ENCODE measurements around the gene SLC44A2.

The SLC44A2 gene

DNA sequence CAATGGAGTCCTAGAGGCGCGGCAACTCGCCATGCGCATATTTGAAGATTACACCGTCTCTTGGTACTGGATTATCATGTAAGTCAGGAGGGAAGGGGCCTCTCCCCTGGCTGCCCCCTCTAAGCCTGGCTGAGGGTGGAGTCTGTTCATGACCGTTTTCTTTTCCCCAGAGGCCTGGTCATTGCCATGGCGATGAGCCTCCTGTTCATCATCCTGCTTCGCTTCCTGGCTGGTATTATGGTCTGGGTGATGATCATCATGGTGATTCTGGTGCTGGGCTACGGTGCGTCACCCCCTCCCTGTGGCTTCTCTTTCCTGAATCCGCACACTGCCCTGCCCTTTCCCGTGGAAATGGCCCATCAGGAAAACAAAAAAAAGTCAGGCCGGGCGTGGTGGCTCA, 6.5 kb downstream of the SLC44A2 start:
- TF ChIP-seq, protein P1, sequence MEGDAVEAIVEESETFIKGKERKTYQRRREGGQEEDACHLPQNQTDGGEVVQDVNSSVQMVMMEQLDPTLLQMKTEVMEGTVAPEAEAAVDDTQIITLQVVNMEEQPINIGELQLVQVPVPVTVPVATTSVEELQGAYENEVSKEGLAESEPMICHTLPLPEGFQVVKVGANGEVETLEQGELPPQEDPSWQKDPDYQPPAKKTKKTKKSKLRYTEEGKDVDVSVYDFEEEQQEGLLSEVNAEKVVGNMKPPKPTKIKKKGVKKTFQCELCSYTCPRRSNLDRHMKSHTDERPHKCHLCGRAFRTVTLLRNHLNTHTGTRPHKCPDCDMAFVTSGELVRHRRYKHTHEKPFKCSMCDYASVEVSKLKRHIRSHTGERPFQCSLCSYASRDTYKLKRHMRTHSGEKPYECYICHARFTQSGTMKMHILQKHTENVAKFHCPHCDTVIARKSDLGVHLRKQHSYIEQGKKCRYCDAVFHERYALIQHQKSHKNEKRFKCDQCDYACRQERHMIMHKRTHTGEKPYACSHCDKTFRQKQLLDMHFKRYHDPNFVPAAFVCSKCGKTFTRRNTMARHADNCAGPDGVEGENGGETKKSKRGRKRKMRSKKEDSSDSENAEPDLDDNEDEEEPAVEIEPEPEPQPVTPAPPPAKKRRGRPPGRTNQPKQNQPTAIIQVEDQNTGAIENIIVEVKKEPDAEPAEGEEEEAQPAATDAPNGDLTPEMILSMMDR (conservative IDR thresholded peaks at IDR 0.05; ENCODE audit: low read depth, low read length) = no peak
- no peak overlapping the region for H3K4me3 ChIP-seq (ENCODE audit: low read depth, low read length)

GRCh38 chr19:10634430-10634829, 9.1 kb downstream of the SLC44A2 start:
- no peak for DNase-seq (ENCODE audit: low read depth)
- no peak overlapping the region for H3K4me3 ChIP-seq (ENCODE audit: low read depth, low read length)
- TF ChIP-seq, protein P1 (conservative IDR thresholded peaks at IDR 0.05; ENCODE audit: low read depth, low read length) = no peak

More for the DNA sequence above, 6.5 kb downstream of the SLC44A2 start:
- no peak for DNase-seq (ENCODE audit: low read depth)

GRCh38 chr19:10634963-10635362, 9.6 kb downstream of the SLC44A2 start:
- no peak for DNase-seq (ENCODE audit: low read depth)
- TF ChIP-seq, protein P1 (conservative IDR thresholded peaks at IDR 0.05; ENCODE audit: low read depth, low read length) = no peak
- no peak overlapping the region for H3K4me3 ChIP-seq (ENCODE audit: low read depth, low read length)

DNA sequence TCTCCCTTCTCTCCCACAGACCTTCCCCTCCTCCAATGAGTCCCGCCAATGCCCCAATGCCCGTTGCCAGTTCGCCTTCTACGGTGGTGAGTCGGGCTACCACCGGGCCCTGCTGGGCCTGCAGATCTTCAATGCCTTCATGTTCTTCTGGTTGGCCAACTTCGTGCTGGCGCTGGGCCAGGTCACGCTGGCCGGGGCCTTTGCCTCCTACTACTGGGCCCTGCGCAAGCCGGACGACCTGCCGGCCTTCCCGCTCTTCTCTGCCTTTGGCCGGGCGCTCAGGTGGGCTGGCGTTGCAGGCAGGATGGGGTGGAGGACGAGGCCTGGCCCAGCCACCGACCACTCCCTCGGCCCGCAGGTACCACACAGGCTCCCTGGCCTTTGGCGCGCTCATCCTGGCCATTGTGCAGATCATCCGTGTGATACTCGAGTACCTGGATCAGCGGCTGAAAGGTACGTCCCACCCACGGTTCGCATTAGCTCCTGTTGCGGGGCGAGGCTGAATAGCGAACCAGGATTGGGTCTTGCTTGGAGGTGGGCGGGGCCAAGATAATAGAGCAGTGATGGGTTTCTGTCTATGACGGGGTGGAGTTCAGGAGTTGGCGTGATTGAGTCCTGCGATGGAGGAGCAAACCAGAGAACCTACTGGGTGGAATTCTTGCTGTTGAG, 11.1 kb downstream of the SLC44A2 start:
- TF ChIP-seq, protein P1 (conservative IDR thresholded peaks at IDR 0.05; ENCODE audit: low read depth, low read length) = no peak
- no peak overlapping the region for H3K4me3 ChIP-seq (ENCODE audit: low read depth, low read length)
- no peak for DNase-seq (ENCODE audit: low read depth)

DNA sequence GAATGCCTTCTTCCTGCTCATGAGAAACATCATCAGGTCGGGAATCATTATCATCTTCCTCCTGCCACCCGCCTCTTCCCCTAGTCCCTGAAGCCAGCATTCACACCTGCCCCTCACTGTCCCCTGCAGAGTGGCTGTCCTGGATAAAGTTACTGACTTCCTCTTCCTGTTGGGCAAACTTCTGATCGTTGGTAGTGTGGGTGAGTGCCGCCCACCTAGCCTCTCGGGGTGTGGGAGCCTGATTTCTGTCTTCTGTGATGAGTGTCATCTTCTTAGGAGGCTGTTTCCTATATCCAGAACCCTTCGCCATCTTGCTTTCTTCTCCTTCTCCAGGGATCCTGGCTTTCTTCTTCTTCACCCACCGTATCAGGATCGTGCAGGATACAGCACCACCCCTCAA, 12.5 kb downstream of the SLC44A2 start:
- TF ChIP-seq, protein P1 (conservative IDR thresholded peaks at IDR 0.05; ENCODE audit: low read depth, low read length) = no peak
- no peak overlapping the region for H3K4me3 ChIP-seq (ENCODE audit: low read depth, low read length)
- DNase-seq (ENCODE audit: low read depth) = no peak

DNA sequence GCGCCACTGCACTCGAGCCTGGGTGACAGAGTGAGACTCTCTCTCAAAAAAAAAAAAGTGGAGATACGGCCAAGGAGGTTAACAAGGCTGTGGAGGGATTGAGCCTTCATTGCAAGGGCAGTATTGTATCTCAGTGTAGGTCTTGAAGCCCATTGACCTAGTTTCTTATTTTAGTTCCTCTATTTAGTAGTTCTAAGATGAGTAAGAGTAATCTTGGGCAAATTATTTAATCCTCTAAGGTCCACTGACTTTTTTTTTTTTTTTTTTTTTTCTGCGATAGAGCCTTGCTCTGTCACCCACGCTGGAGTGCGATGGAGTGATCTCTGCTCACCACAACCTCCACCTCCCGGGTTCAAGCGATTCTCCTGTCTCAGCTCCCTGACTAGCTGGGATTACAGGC, 14.5 kb downstream of the SLC44A2 start:
- DNase-seq (ENCODE audit: low read depth) = no peak
- no peak overlapping the region for H3K4me3 ChIP-seq (ENCODE audit: low read depth, low read length)
- TF ChIP-seq, protein P1 (conservative IDR thresholded peaks at IDR 0.05; ENCODE audit: low read depth, low read length) = no peak

GRCh38 chr19:10640361-10640760, 15.0 kb downstream of the SLC44A2 start:
- DNase-seq (ENCODE audit: low read depth) = no peak
- no peak overlapping the region for H3K4me3 ChIP-seq (ENCODE audit: low read depth, low read length)
- TF ChIP-seq, protein P1 (conservative IDR thresholded peaks at IDR 0.05; ENCODE audit: low read depth, low read length) = no peak
